Kasumi-1 (cell line): ENCODE measurements around the gene RASSF8.

ENCODE experiments used
- DNase-seq, 2 experiments: peaks; one replicate each; lab custom pipeline; 2025; lab: John Stamatoyannopoulos, UW

RASSF8 gene

GRCh38 chr12:26058818-26059217, 100.3 kb downstream of the RASSF8 start:
- no peak for DNase-seq

GRCh38 chr12:26062006-26062405, 103.5 kb downstream of the RASSF8 start:
- DNase-seq, result no peak

GRCh38 chr12:26062566-26062965, 104.1 kb downstream of the RASSF8 start:
- no peak for DNase-seq

- no peak for DNase-seq
Measured at GRCh38 chr12:26065451-26065850, 107.0 kb downstream of the RASSF8 start.

- DNase-seq, result no peak
Measured at GRCh38 chr12:26068503-26068902, 110.0 kb downstream of the RASSF8 start.

- no peak for DNase-seq
Measured at GRCh38 chr12:26069796-26070195, 111.3 kb downstream of the RASSF8 start.

- DNase-seq, result no peak
Measured at GRCh38 chr12:26077915-26078702, 119.6 kb downstream of the RASSF8 start.

GRCh38 chr12:26080911-26081310, 122.4 kb downstream of the RASSF8 start:
- peak; percentile 27 to 51 for DNase-seq

GRCh38 chr12:26086936-26087335, 128.5 kb downstream of the RASSF8 start:
- DNase-seq, result no peak

GRCh38 chr12:26088998-26089397, 130.5 kb downstream of the RASSF8 start:
- DNase-seq, result no peak

- no peak for DNase-seq
Measured at GRCh38 chr12:26090836-26091510, 132.5 kb downstream of the RASSF8 start.

- no peak for DNase-seq
Measured at GRCh38 chr12:26091822-26092221, 133.3 kb downstream of the RASSF8 start.

GRCh38 chr12:26092346-26093105, 134.0 kb downstream of the RASSF8 start:
- DNase-seq, result no peak

GRCh38 chr12:26095186-26095585, 136.7 kb downstream of the RASSF8 start:
- DNase-seq, result no peak

- no peak for DNase-seq
Measured at GRCh38 chr12:26096036-26096435, 137.6 kb downstream of the RASSF8 start.

GRCh38 chr12:26097046-26097878, 138.8 kb downstream of the RASSF8 start:
- peak; percentile 67 to 76 for DNase-seq

GRCh38 chr12:26100666-26101349, 142.3 kb downstream of the RASSF8 start:
- DNase-seq, result no peak

- no peak for DNase-seq
Measured at GRCh38 chr12:26101350-26101734, 142.9 kb downstream of the RASSF8 start.

GRCh38 chr12:26101763-26102162, 143.3 kb downstream of the RASSF8 start:
- no peak for DNase-seq

- DNase-seq, result no peak
Measured at GRCh38 chr12:26102953-26103352, 144.5 kb downstream of the RASSF8 start.

- DNase-seq, result no peak
Measured at GRCh38 chr12:26106347-26106746, 147.9 kb downstream of the RASSF8 start.
